Sigmoid colon (tissue), 7 donors: ENCODE measurements around the gene LEKR1. TPM values are rescaled to one million over a fixed set of nuclear protein-coding genes. Genes with fewer than 3 reads are reported as not detected.
A peak's percentile ranks its signal among the peaks of the same experiment; 100 is the strongest.

Source experiments
- DNase-seq: peaks from one replicate; pipeline ENCODE4 v3.0.0-alpha.2; 2019
- H3K27ac ChIP-seq, 4 donors: fragments of 200-600 bp; sonication (generic); one replicate each; pipeline ENCODE4 v1.5.1; 2016 to 2019; ENCODE audit warnings: mild to moderate bottlenecking in 1 of 4
- H3K27me3 ChIP-seq, 3 donors: fragments of 200-600 bp; sonication (generic); one replicate each; pipeline ENCODE4 v1.5.1; 2019; ENCODE audit warnings: mild to moderate bottlenecking in 1 of 3
- H3K36me3 ChIP-seq, 4 donors: fragments of 200-600 bp; sonication (generic); one replicate each; pipeline ENCODE4 v1.5.1; 2016 to 2019
- H3K4me1 ChIP-seq, 4 donors: fragments of 200-600 bp; sonication (generic); one replicate each; pipeline ENCODE4 v1.5.1; 2017 to 2019
- H3K4me3 ChIP-seq, 4 donors: fragments of 200-600 bp; sonication (generic); one replicate each; pipeline ENCODE4 v1.5.1; 2017 to 2019; ENCODE audit warnings: mild to moderate bottlenecking in 2 of 4, moderate library complexity in 1 of 4
- H3K9me3 ChIP-seq, 4 donors: fragments of 200-600 bp in 3 of 4; sonication (generic) in 3 of 4; one replicate each; pipeline versions ENCODE4 v1.5.1 to v1.6.1; 2013 to 2019
- EP300 ChIP-seq, 4 donors: sonication (generic); formaldehyde crosslinking; IDR thresholded peaks; one replicate each; pipeline ENCODE4 v1.6.1; 2017; ENCODE audit warnings: antibody characterized with exemption in 4 of 4
- POLR2A ChIP-seq, 2 donors: fragments of 450-650 bp; IDR thresholded peaks; one replicate each; pipeline ENCODE4 v1.6.1; 2016; ENCODE audit warnings: antibody characterized with exemption in 2 of 2, mild to moderate bottlenecking in 2 of 2, moderate library complexity in 2 of 2
- POLR2AphosphoS5 ChIP-seq, 4 donors: sonication (generic); formaldehyde crosslinking; IDR thresholded peaks; one replicate each; pipeline ENCODE4 v1.6.1; 2017; ENCODE audit warnings: antibody characterized with exemption in 4 of 4
- WGBS, 2 donors: extraction: QIAGEN DNeasy Blood & Tissue Kit; methylation state at CpG; one replicate each; pipeline ENCODE4 v1.1.7; 2013; 5-methylcytosine and 5-hydroxymethylcytosine counted together
- intact Hi-C: fragments of 100-400 bp; cut with DNase I; formaldehyde crosslinking; loops from one replicate; pipeline ENCODE4 v1.15.1; 2023
- polyA plus RNA-seq, 3 donors: library from polyadenylated mRNA; stranded (reverse); fragments of 200-250 nt; gene quantifications; one replicate each; pipeline ENCODE4 v1.2.3, GENCODE V29; 2013
- total RNA-seq, 4 donors: library from RNA; depleted of rRNA; stranded (reverse); fragments of >200 nt; gene quantifications; one replicate each; pipeline ENCODE4 v1.1.0, GENCODE V29; 2016
- TF ChIP-seq, protein P1 (sequence below), 4 experiments: fragments of 450-650 bp in 3 of 4; fragments of 200-600 bp in 1 of 4; IDR thresholded peaks; one replicate each; pipeline ENCODE4 v1.5.1; 2016 to 2019; ENCODE audit warnings: antibody characterized with exemption in 4 of 4, mild to moderate bottlenecking in 3 of 4, moderate library complexity in 2 of 4
- donor health status: healthy with polysubstance abuse.
- donor health status: Bipolar disorder and iron deficiency.
- donor health status: healthy.

LEKR1 gene
- total and polyA plus RNA-seq, 7 donors, result 0.36 to 1.7 (median 0.70) TPM; not detected in 1

DNA sequence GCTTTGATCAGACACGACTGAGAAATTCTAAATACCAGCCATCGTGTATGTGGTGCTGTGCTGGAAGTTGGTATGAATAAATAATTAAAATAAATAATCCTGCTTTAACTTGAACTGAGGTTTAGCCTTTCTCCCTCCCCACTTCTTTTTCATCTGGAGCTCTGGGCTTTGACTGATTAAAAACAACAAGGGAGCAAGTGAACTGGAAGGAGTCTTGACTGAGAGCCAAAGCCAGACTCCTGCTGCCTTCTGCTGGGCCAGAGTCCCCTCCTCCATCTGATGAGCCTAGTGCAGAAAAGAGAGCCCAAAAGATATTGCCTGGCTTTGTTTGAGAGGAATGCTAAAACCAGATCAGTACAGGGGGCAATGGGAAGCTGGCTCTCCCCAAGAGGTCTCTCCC, 237.8 kb downstream of the LEKR1 start:
- no peak overlapping the region for H3K4me3 ChIP-seq
- H3K27me3 ChIP-seq, result no peaks in the 10 kb centered on the region
- intact Hi-C loops, result no loop called here
- DNase-seq, result no peak
- 84 to 85% methylated on average over 2 of the region's 2 CpGs for WGBS, 2 donors
- H3K36me3 ChIP-seq, result no peaks in the 10 kb centered on the region
- peaks cover 0 to 25% (median 5%) of the 10 kb centered on the region in 4 donors for H3K4me1 ChIP-seq
- TF ChIP-seq POLR2AphosphoS5 (IDR thresholded peaks at IDR 0.05), result no peak
- TF ChIP-seq, protein P1, sequence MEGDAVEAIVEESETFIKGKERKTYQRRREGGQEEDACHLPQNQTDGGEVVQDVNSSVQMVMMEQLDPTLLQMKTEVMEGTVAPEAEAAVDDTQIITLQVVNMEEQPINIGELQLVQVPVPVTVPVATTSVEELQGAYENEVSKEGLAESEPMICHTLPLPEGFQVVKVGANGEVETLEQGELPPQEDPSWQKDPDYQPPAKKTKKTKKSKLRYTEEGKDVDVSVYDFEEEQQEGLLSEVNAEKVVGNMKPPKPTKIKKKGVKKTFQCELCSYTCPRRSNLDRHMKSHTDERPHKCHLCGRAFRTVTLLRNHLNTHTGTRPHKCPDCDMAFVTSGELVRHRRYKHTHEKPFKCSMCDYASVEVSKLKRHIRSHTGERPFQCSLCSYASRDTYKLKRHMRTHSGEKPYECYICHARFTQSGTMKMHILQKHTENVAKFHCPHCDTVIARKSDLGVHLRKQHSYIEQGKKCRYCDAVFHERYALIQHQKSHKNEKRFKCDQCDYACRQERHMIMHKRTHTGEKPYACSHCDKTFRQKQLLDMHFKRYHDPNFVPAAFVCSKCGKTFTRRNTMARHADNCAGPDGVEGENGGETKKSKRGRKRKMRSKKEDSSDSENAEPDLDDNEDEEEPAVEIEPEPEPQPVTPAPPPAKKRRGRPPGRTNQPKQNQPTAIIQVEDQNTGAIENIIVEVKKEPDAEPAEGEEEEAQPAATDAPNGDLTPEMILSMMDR (IDR thresholded peaks at IDR 0.05), result no peak
- no peak for TF ChIP-seq EP300 (IDR thresholded peaks at IDR 0.05)
- TF ChIP-seq POLR2A (IDR thresholded peaks at IDR 0.05), result no peak
- no peaks in the 10 kb centered on the region for H3K9me3 ChIP-seq
- peak overlapping the region in 3 of 4 donors; percentile 2 to 48 (median 44) for H3K27ac ChIP-seq

DNA sequence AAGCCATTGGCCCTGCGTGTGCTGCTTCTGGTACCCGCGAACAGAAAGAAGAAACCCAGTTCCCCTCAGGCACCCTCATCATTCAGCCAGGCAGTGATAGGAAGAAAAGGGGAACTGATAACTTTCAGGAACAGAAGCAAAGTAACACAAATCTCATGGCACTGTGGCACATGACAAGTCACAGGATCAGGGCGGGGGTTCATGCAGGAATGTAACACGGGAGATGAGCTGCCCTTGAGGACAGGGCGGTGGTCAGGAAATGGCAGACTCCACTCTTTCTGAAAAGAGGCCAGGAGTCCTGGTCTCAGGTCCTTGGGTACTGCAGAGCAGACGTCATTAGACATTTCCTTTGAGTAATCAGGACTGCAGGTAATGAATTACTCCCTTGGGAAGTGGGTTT, 238.2 kb downstream of the LEKR1 start:
- no peaks in the 10 kb centered on the region for H3K36me3 ChIP-seq
- DNase-seq, result no peak
- intact Hi-C loops, result no loop called here
- no peaks in the 10 kb centered on the region for H3K27me3 ChIP-seq
- peak overlapping the region in 3 of 4 donors; percentile 2 to 48 (median 44) for H3K27ac ChIP-seq
- no peaks in the 10 kb centered on the region for H3K9me3 ChIP-seq
- H3K4me1 ChIP-seq, result peaks cover 0 to 23% (median 5%) of the 10 kb centered on the region in 4 donors
- no peak overlapping the region for H3K4me3 ChIP-seq
- 66 to 81% methylated on average over 7 of the region's 7 CpGs for WGBS, 2 donors
- no peak for TF ChIP-seq POLR2AphosphoS5 (IDR thresholded peaks at IDR 0.05)
- no peak for TF ChIP-seq POLR2A (IDR thresholded peaks at IDR 0.05)
- TF ChIP-seq EP300 (IDR thresholded peaks at IDR 0.05), result no peak

DNA sequence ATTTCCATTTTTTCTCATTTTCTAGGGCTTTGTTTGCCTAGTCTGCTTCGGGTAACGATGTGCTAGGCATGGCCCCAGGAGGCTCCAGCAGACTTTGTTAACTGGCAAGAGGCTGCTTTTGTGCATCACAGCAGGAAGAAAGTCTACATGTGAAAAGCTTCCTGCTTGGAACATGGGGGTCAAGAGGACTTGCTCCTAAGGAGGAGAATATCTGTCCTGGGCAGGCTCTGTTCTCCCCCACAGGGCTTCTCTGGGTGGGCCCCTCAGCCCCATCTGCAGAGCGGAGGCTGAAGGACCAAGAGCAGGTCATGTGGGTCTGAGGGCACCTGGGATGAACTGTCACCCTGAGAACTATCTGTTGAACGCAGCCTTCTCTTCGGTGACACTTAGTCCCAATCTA, 239.0 kb downstream of the LEKR1 start:
- no peak for DNase-seq
- H3K27ac ChIP-seq, result no peak overlapping the region
- intact Hi-C loops, result no loop called here
- TF ChIP-seq POLR2AphosphoS5 (IDR thresholded peaks at IDR 0.05) (no peak), POLR2A (IDR thresholded peaks at IDR 0.05) (no peak), EP300 (IDR thresholded peaks at IDR 0.05) (no peak)
- TF ChIP-seq, protein P1 (IDR thresholded peaks at IDR 0.05), result no peak
- WGBS, 2 donors, result 91 to 95% methylated on average over 5 of the region's 5 CpGs
- peaks cover 0 to 23% (median 5%) of the 10 kb centered on the region in 4 donors for H3K4me1 ChIP-seq
- no peaks in the 10 kb centered on the region for H3K36me3 ChIP-seq
- H3K9me3 ChIP-seq, result no peaks in the 10 kb centered on the region
- H3K27me3 ChIP-seq, result no peaks in the 10 kb centered on the region
- H3K4me3 ChIP-seq, result no peak overlapping the region

DNA sequence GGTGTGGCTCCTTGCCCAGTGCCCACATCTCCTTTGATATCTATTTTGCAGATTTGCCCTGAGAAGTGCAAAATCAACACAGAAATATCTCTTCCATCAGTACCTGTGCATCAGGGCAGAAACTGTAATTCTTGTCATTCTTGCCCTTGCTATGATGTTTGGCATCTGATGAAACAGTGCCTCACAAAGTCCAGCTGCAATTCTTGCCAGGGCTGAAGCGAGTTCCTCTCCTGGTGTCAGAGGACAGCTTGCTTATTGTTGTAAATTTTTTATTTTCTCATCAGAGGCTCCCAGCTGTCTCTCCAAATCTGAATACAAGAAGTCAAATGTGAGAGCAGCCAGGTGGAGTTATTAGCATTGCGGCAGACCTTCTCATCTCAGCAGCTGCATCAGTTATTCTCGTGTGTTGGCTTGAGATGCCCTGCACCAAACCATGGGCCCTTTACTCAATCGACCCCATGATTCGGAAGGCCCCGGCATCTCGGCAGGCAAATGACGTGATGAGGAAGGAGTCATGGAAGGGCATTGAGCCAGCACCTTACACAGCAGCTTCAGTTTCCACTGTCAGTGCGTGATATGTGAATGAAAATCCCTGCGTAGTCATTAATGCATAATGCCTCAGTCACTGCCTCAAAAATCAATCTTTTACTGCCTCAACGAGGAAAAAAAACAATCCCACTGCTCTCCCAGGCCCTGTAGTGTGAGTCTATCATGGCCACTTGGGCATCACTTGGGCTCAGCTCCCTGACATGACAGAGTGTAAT, 240.4 kb downstream of the LEKR1 start:
- H3K27me3 ChIP-seq, result no peaks in the 10 kb centered on the region
- intact Hi-C loops, result no loop called here
- TF ChIP-seq, protein P1 (IDR thresholded peaks at IDR 0.05), result no peak
- TF ChIP-seq POLR2AphosphoS5 (IDR thresholded peaks at IDR 0.05), result peak in 1 of 4 donors; percentile 23
- no peak for TF ChIP-seq POLR2A (IDR thresholded peaks at IDR 0.05)
- TF ChIP-seq EP300 (IDR thresholded peaks at IDR 0.05), result no peak
- H3K4me1 ChIP-seq, result peaks cover 0 to 26% (median 5%) of the 10 kb centered on the region in 4 donors
- H3K9me3 ChIP-seq, result no peaks in the 10 kb centered on the region
- no peak overlapping the region for H3K27ac ChIP-seq
- 84 to 87% methylated on average over 11 of the region's 11 CpGs for WGBS, 2 donors
- no peak overlapping the region for H3K4me3 ChIP-seq
- H3K36me3 ChIP-seq, result no peaks in the 10 kb centered on the region
- DNase-seq, result peak; percentile 79

DNA sequence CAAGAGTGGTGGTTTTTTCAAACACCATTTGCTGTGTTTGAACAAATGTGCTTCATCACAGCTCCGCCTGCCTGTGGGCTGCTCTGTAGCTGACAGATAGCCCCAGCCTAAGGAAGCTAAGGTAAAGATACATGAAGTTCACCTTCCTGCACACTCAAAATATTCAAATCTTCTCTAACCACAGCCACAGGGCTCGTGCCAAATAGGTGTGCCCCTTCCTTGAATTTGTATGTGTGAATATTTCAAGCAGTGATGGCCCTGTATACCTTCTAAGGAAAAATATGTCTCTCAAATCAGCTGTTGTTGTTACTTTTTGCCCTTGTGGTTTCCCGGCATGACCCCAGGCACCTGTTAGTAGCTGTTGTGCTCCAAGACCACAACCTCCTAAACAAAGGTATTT, 241.0 kb downstream of the LEKR1 start:
- Histone ChIP-seq H3K36me3 (no peaks in the 10 kb centered on the region), H3K4me3 (no peak overlapping the region), H3K4me1 (peaks cover 0 to 26% (median 5%) of the 10 kb centered on the region in 4 donors), H3K9me3 (no peaks in the 10 kb centered on the region), H3K27me3 (no peaks in the 10 kb centered on the region), H3K27ac (no peak overlapping the region)
- TF ChIP-seq EP300 (IDR thresholded peaks at IDR 0.05) (no peak), POLR2A (IDR thresholded peaks at IDR 0.05) (no peak), POLR2AphosphoS5 (IDR thresholded peaks at IDR 0.05) (no peak)
- TF ChIP-seq, protein P1 (IDR thresholded peaks at IDR 0.05), result no peak
- no peak for DNase-seq
- WGBS, 2 donors, result 57 to 79% methylated on average over 3 of the region's 3 CpGs
- intact Hi-C loops, result no loop called here
